GM19372 (cell line): ENCODE results near the gene IGSF3.
"Not testable (repeated sequence)": the region's sequence is repeated elsewhere in the genome, so short reads cannot be mapped to it uniquely, and the experiment has no call there.

Experiments
- ATAC-seq: cut with Tn5 transposase; IDR thresholded peaks from one replicate; pipeline ENCODE4 v1.9.1; 2021; ENCODE audit warnings: mild to moderate bottlenecking, low read depth, moderate library complexity; ENCODE audit not compliant: unreplicated experiment

The IGSF3 gene

GRCh38 chr1:116631996-116632925 lies 35.3 kb downstream of the IGSF3 start:
- not testable (repeated sequence) for ATAC-seq

- ATAC-seq, result not testable (repeated sequence)
Observed at GRCh38 chr1:116631554-116631953, 36.0 kb downstream of the IGSF3 start.

- ATAC-seq, result not testable (repeated sequence)
Observed at GRCh38 chr1:116630057-116630456, 37.5 kb downstream of the IGSF3 start.

- not testable (repeated sequence) for ATAC-seq
Observed at GRCh38 chr1:116629441-116629840, 38.1 kb downstream of the IGSF3 start.

- ATAC-seq, result no peak
Observed at GRCh38 chr1:116628448-116628847, 39.1 kb downstream of the IGSF3 start.

GRCh38 chr1:116627357-116627756 lies 40.2 kb downstream of the IGSF3 start:
- not testable (repeated sequence) for ATAC-seq

- not testable (repeated sequence) for ATAC-seq
Observed at GRCh38 chr1:116626915-116627314, 40.6 kb downstream of the IGSF3 start.

- ATAC-seq, result not testable (repeated sequence)
Observed at GRCh38 chr1:116625155-116625554, 42.4 kb downstream of the IGSF3 start.

- no peak for ATAC-seq
Observed at GRCh38 chr1:116624040-116624439, 43.5 kb downstream of the IGSF3 start.

GRCh38 chr1:116622496-116622895 lies 45.0 kb downstream of the IGSF3 start:
- ATAC-seq, result not testable (repeated sequence)

- not testable (repeated sequence) for ATAC-seq
Observed at GRCh38 chr1:116621756-116622155, 45.8 kb downstream of the IGSF3 start.

GRCh38 chr1:116620392-116620791 lies 47.1 kb downstream of the IGSF3 start:
- not testable (repeated sequence) for ATAC-seq

- not testable (repeated sequence) for ATAC-seq
Observed at GRCh38 chr1:116619106-116619505, 48.4 kb downstream of the IGSF3 start.

GRCh38 chr1:116617808-116618207 lies 49.7 kb downstream of the IGSF3 start:
- not testable (repeated sequence) for ATAC-seq

GRCh38 chr1:116613825-116614224 lies 53.7 kb downstream of the IGSF3 start:
- ATAC-seq, result not testable (repeated sequence)

- ATAC-seq, result not testable (repeated sequence)
Observed at GRCh38 chr1:116609801-116610371, 57.6 kb downstream of the IGSF3 start.

- not testable (repeated sequence) for ATAC-seq
Observed at GRCh38 chr1:116608841-116609240, 58.7 kb downstream of the IGSF3 start.

- ATAC-seq, result not testable (repeated sequence)
Observed at GRCh38 chr1:116608151-116608550, 59.4 kb downstream of the IGSF3 start.

- ATAC-seq, result not testable (repeated sequence)
Observed at GRCh38 chr1:116607463-116607862, 60.1 kb downstream of the IGSF3 start.

GRCh38 chr1:116606067-116606466 lies 61.5 kb downstream of the IGSF3 start:
- not testable (repeated sequence) for ATAC-seq

GRCh38 chr1:116605315-116605714 lies 62.2 kb downstream of the IGSF3 start:
- ATAC-seq, result no peak
